HepG2 (cell line): ENCODE data around the gene CDKN1A. TPM values are rescaled to one million over a fixed set of nuclear protein-coding genes. Genes with fewer than 3 reads are reported as not detected.

Experiments used
- AKAP8 ChIP-seq: sonication (generic); formaldehyde crosslinking; IDR thresholded peaks from 2 replicates; pipeline ENCODE4 v1.5.1; 2020; ENCODE audit warnings: mild to moderate bottlenecking, missing genetic modification reagents
- CAMTA2 ChIP-seq: sonication (generic); formaldehyde crosslinking; IDR thresholded peaks from 2 replicates; pipeline ENCODE4 v1.4.0; 2020; ENCODE audit warnings: mild to moderate bottlenecking, missing genetic modification reagents, borderline replicate concordance
- E2F2 ChIP-seq: sonication (generic); formaldehyde crosslinking; IDR thresholded peaks from 2 replicates; pipeline ENCODE4 v1.4.0; 2020; ENCODE audit warnings: missing genetic modification reagents, borderline replicate concordance
- FLYWCH1 ChIP-seq: sonication (generic); formaldehyde crosslinking; IDR thresholded peaks from 2 replicates; pipeline ENCODE4 v1.8.1; 2023; ENCODE audit warnings: mild to moderate bottlenecking, missing genetic modification reagents
- HDAC1 ChIP-seq: sonication (generic); formaldehyde crosslinking; IDR thresholded peaks from 2 replicates; pipeline ENCODE4 v1.5.1; 2020; ENCODE audit warnings: mild to moderate bottlenecking, missing genetic modification reagents
- HMGA1 ChIP-seq: sonication (generic); formaldehyde crosslinking; conservative IDR thresholded peaks from 2 replicates; pipeline ENCODE4 v1.4.0; 2020; ENCODE audit warnings: missing genetic modification reagents
- MED1 ChIP-seq: sonication (generic); formaldehyde crosslinking; IDR thresholded peaks from 2 replicates; pipeline ENCODE4 v1.4.0; 2020; ENCODE audit warnings: missing genetic modification reagents
- MEIS2 ChIP-seq: sonication (generic); formaldehyde crosslinking; IDR thresholded peaks from 2 replicates; pipeline ENCODE4 v1.9.0; 2021; ENCODE audit warnings: mild to moderate bottlenecking, missing genetic modification reagents
- NR3C1 ChIP-seq: sonication (generic); formaldehyde crosslinking; IDR thresholded peaks from 2 replicates; pipeline ENCODE4 v1.4.0; 2020; ENCODE audit warnings: missing genetic modification reagents
- THRA ChIP-seq: sonication (generic); formaldehyde crosslinking; IDR thresholded peaks from 2 replicates; pipeline ENCODE4 v1.4.0; 2020; ENCODE audit warnings: missing genetic modification reagents, borderline replicate concordance
- UBTF ChIP-seq: sonication (generic); formaldehyde crosslinking; IDR thresholded peaks from 2 replicates; pipeline ENCODE4 v1.4.0; 2020; ENCODE audit warnings: mild to moderate bottlenecking, missing genetic modification reagents
- ZBTB26 ChIP-seq: IDR thresholded peaks from 2 replicates; pipeline ENCODE4 v1.6.1; 2016; ENCODE audit warnings: missing compliant biosample characterization, missing genetic modification reagents, borderline replicate concordance
- ZBTB3 ChIP-seq: sonication (generic); formaldehyde crosslinking; IDR thresholded peaks from 2 replicates; pipeline ENCODE4 v1.4.0; 2020; ENCODE audit warnings: low read depth, mild to moderate bottlenecking, moderate library complexity, missing genetic modification reagents, borderline replicate concordance
- ZFP36L1 ChIP-seq: sonication (generic); formaldehyde crosslinking; IDR thresholded peaks from 2 replicates; pipeline ENCODE4 v1.8.0; 2022; ENCODE audit warnings: mild to moderate bottlenecking, missing genetic modification reagents, moderate library complexity
- ZKSCAN1 ChIP-seq: fragments of 150-350 bp; IDR thresholded peaks from 2 replicates; pipeline ENCODE4 v1.6.1; 2014; ENCODE audit warnings: low read length
- ZNF274 ChIP-seq: sonication (generic); formaldehyde crosslinking; IDR thresholded peaks from 2 replicates; pipeline ENCODE4 v1.5.1; 2020; ENCODE audit warnings: mild to moderate bottlenecking, missing genetic modification reagents
- ZNF276 ChIP-seq: sonication (generic); formaldehyde crosslinking; IDR thresholded peaks from 2 replicates; pipeline ENCODE4 v1.4.0; 2020; ENCODE audit warnings: mild to moderate bottlenecking, low read depth, missing genetic modification reagents
- ZNF329 ChIP-seq: sonication (generic); formaldehyde crosslinking; IDR thresholded peaks from 2 replicates; pipeline ENCODE4 v1.9.0; 2021; ENCODE audit warnings: low read depth, mild to moderate bottlenecking, missing genetic modification reagents
- ZNF367 ChIP-seq: sonication (generic); formaldehyde crosslinking; IDR thresholded peaks from 2 replicates; pipeline ENCODE4 v1.4.0; 2020; ENCODE audit warnings: missing genetic modification reagents, borderline replicate concordance
- ZNF430 ChIP-seq: sonication (generic); formaldehyde crosslinking; IDR thresholded peaks from 2 replicates; pipeline ENCODE4 v1.9.0; 2021; ENCODE audit warnings: mild to moderate bottlenecking, missing genetic modification reagents
- ZNF570 ChIP-seq: sonication (generic); formaldehyde crosslinking; IDR thresholded peaks from 2 replicates; pipeline ENCODE4 v1.4.0; 2020; ENCODE audit warnings: mild to moderate bottlenecking, missing genetic modification reagents, borderline replicate concordance
- polyA plus RNA-seq, 8 experiments: library from polyadenylated mRNA; depleted of rRNA in 3 of 8; stranded (reverse) in 7 of 8; unstranded in 1 of 8; fragments of >200 nt; fragmentation: Illumina TruSeq in 4 of 8; extraction: Trizol in 4 of 8; gene quantifications; 2 replicates each; pipeline versions ENCODE4 v1.2.1 to v1.2.3, GENCODE V29; 2011 to 2016; ENCODE audit warnings: low read depth in 4 of 8, missing spikeins in 1 of 8, mixed read lengths in 1 of 8; ENCODE audit not compliant: insufficient read depth in 1 of 8
- total RNA-seq, 5 experiments: library from RNA; depleted of rRNA; stranded (reverse); fragments of >200 nt; fragmentation: Illumina TruSeq; extraction: Trizol; gene quantifications; 2 replicates each; pipeline ENCODE4 v1.2.3, GENCODE V29; 2016; ENCODE audit warnings: low read depth in 1 of 5

The CDKN1A gene
- total and polyA plus RNA-seq, 2 of the 13 experiments (the other 11 are each of a cell fraction or from before 2014, with no cell fraction given), result 60.7 to 92.1 TPM

GRCh38 chr6:36642913-36643817 lies 35.3 kb upstream of the CDKN1A start (continued):
- TF ChIP-seq ZNF570 (CRISPR knock-in tag) (no peak), MED1 (CRISPR knock-in tag) (peak; percentile 46; the same call in 1 of the 2 replicates), ZFP36L1 (0 out of 2 replicates have a peak, but pooled peaks have one; percentile 26), ZNF430 (no peak), CAMTA2 (CRISPR knock-in tag) (no peak), ZNF329 (CRISPR knock-in tag) (no peak), ZKSCAN1 (no peak), ZBTB26 (CRISPR knock-in tag) (no peak; the same call in 1 of the 2 replicates), NR3C1 (CRISPR knock-in tag) (no peak), ZNF274 (CRISPR knock-in tag) (no peak), HDAC1 (peak; percentile 66), HMGA1 (CRISPR knock-in tag) (no peak), ZBTB3 (CRISPR knock-in tag) (no peak), ZNF276 (CRISPR knock-in tag) (no peak), AKAP8 (CRISPR knock-in tag) (no peak), FLYWCH1 (CRISPR knock-in tag) (no peak), UBTF (peak; percentile 47; the same call in 1 of the 2 replicates), THRA (CRISPR knock-in tag) (no peak), E2F2 (CRISPR knock-in tag) (no peak), ZNF367 (CRISPR knock-in tag) (no peak), MEIS2 (CRISPR knock-in tag) (no peak)
